Osteocyte (in vitro differentiated cells): Measurements from ENCODE around the gene CPXM1. TPM values are rescaled to one million over a fixed set of nuclear protein-coding genes. Genes with fewer than 3 reads are reported as not detected.

Experiments
- DNase-seq: peaks from one replicate; pipeline ENCODE4 v3.0.0; 2021; ENCODE audit warnings: mixed read lengths; ENCODE audit not compliant: unreplicated experiment; ENCODE audit errors: extremely low spot score
- H3K27ac Mint-ChIP-seq: one replicate; pipeline ENCODE4 v1.8.0; 2021; ENCODE audit warnings: mild to moderate bottlenecking, mixed read lengths; ENCODE audit not compliant: unreplicated experiment
- H3K27me3 Mint-ChIP-seq: one replicate; pipeline ENCODE4 v1.8.0; 2021; ENCODE audit warnings: mixed read lengths; ENCODE audit not compliant: unreplicated experiment
- H3K36me3 Mint-ChIP-seq: one replicate; pipeline ENCODE4 v1.8.0; 2021; ENCODE audit warnings: mixed read lengths; ENCODE audit not compliant: unreplicated experiment
- H3K4me1 Mint-ChIP-seq: one replicate; pipeline ENCODE4 v1.8.0; 2021; ENCODE audit warnings: mixed read lengths; ENCODE audit not compliant: unreplicated experiment
- H3K4me3 Mint-ChIP-seq: one replicate; pipeline ENCODE4 v1.8.0; 2021; ENCODE audit warnings: mild to moderate bottlenecking, moderate library complexity, mixed read lengths; ENCODE audit not compliant: unreplicated experiment
- H3K9me3 Mint-ChIP-seq: one replicate; pipeline ENCODE4 v1.8.0; 2021; ENCODE audit warnings: mixed read lengths; ENCODE audit not compliant: unreplicated experiment
- CTCF ChIP-seq: fragments of 200-600 bp; sonication (generic); IDR thresholded peaks from 2 replicates; pipeline ENCODE4 v1.5.0; 2021; ENCODE audit warnings: antibody characterized with exemption, mild to moderate bottlenecking, moderate library complexity
- total RNA-seq: library from RNA; stranded (reverse); gene quantifications from 2 replicates; pipeline ENCODE4 v1.2.1, GENCODE V29; 2021

The CPXM1 gene
- total RNA-seq, 1 donor from 2014 or later = 84.0 TPM

- Mint-ChIP-seq H3K9me3 (no peaks in the 10 kb centered on the region), H3K4me3 (peak overlapping the region; percentile 85), H3K27ac (peak overlapping the region; percentile 72), H3K27me3 (no peaks in the 10 kb centered on the region), H3K4me1 (peaks cover 16% of the 10 kb centered on the region), H3K36me3 (peaks cover 16% of the 10 kb centered on the region)
- no peak for TF ChIP-seq CTCF
- no peak for DNase-seq
These were observed 40.6 kb upstream of the CPXM1 start for GRCh38 chr20:2840967-2841531.

- peaks cover 18% of the 10 kb centered on the region for H3K36me3 Mint-ChIP-seq
- peaks cover 16% of the 10 kb centered on the region for H3K4me1 Mint-ChIP-seq
- peak; percentile 96 for DNase-seq
- peak within 1 kb of the TSS; percentile 91 for H3K27ac Mint-ChIP-seq
- no peaks in the 10 kb centered on the region for H3K27me3 Mint-ChIP-seq
- no peaks in the 10 kb centered on the region for H3K9me3 Mint-ChIP-seq
- TF ChIP-seq CTCF = no peak
- peak within 1 kb of the TSS; percentile 85 for H3K4me3 Mint-ChIP-seq
These were observed 39.9 kb upstream of the CPXM1 start, which contains the start of the genes PCED1A and VPS16 for GRCh38 chr20:2840138-2840966. Gene PCED1A, minus strand, starts transcription at chr20:2840655. Its CDS starts 743 bp downstream, at chr20:2839912. Gene VPS16, plus strand, starts transcription at chr20:2840745. Its CDS starts 30 bp downstream, at chr20:2840775.

- H3K27ac Mint-ChIP-seq = peak overlapping the region; percentile 85
These were observed 39.3 kb upstream of the CPXM1 start for GRCh38 chr20:2839732-2840137.

GRCh38 chr20:2838847-2839671, 38.6 kb upstream of the CPXM1 start:
- Mint-ChIP-seq H3K9me3 (no peaks in the 10 kb centered on the region), H3K4me1 (peaks cover 16% of the 10 kb centered on the region), H3K4me3 (peak overlapping the region; percentile 79), H3K36me3 (peaks cover 24% of the 10 kb centered on the region), H3K27ac (peak overlapping the region; percentile 85), H3K27me3 (no peaks in the 10 kb centered on the region)
- DNase-seq = no peak
- TF ChIP-seq CTCF = no peak

More at GRCh38 chr20:2839732-2840137, 39.3 kb upstream of the CPXM1 start:
- peaks cover 16% of the 10 kb centered on the region for H3K4me1 Mint-ChIP-seq
- DNase-seq = no peak
- peaks cover 24% of the 10 kb centered on the region for H3K36me3 Mint-ChIP-seq
- H3K27me3 Mint-ChIP-seq = no peaks in the 10 kb centered on the region
- no peak for TF ChIP-seq CTCF
- no peaks in the 10 kb centered on the region for H3K9me3 Mint-ChIP-seq
- peak overlapping the region; percentile 79 for H3K4me3 Mint-ChIP-seq
